HG03280 (cell line): Measurements from ENCODE around the gene RAB7B.
"Not testable (repeated sequence)": the region's sequence is repeated elsewhere in the genome, so short reads cannot be mapped to it uniquely, and the experiment has no call there.

ENCODE experiments used
- ATAC-seq: cut with Tn5 transposase; IDR thresholded peaks from one replicate; pipeline ENCODE4 v1.9.1; 2021; ENCODE audit warnings: mild to moderate bottlenecking, moderate library complexity; ENCODE audit not compliant: unreplicated experiment

Gene RAB7B

DNA sequence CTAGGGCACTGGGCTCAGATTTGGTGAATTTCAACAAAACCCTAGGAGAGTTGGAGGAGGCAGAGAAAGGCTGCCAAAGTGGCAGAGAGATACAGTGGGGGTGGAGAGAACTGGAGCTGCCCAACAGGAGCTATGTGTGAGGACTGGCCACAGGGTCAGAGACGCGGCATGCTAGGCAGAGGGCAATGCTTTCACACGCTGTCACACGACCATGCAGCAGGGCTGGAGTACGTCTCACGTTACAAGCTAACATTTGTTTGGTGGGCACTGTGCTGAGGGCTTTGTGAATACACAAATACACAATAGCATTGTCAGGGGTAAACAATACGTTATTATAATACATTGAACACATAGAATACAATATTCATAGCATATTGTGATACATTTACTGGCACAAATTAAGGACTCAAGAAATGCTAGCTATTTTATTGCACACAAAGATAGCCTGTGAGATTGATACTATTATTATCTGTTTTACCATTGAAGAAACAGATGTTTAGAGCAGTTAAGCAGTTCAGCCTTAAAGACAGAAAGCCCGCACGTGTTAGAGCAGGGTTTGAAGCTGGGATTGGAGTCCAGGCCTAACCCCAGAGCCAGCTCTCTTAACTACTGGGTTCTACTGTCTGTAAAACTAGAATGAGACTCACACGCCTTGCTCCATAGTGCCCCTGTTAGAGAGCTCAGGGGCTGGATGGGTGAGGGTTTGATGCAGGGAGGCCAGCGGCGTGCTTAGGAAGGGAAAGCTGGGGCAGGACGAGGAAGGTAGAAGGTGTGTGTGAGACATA is 4.5 kb downstream of the RAB7B start:
- ATAC-seq, result no peak

DNA sequence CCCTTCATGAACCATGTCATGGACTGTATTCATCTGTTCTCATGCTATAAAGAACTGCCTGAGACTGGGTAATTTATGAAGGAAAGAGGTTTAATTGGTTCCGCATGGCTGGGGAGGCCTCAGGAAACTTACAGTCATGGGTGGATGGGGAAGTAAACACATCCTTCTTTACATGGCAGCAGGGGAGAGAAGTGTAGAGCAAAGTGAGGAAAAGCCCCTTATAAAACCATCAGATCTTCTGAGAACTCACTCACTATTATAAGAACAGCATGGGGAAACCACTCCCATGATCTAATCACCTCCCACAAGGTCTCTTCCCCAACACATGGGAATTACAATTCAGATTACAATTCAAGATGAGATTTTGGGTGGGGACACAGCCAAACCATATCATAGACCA is 6.6 kb downstream of the RAB7B start:
- ATAC-seq, result not testable (repeated sequence)

DNA sequence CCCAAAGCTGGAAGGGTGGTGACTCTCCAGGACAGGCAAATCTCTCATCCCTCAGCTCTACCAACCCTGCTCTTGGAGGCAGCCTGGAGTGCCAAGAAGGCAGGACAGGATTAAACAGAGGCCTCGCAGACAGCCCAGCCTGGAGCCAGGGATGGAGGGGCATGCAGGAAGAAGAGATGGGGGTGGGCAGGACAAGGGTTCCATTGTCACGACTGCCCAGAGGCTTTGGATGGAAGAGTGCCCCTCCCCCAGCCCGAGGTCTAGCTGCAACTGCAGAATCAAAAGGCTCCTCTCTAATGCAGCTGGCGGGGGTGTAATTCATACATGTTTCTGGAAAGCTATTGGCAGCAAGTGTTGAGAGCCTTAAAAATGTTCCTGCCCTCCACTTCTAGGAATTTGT is 8.8 kb downstream of the RAB7B start:
- ATAC-seq, result no peak

DNA sequence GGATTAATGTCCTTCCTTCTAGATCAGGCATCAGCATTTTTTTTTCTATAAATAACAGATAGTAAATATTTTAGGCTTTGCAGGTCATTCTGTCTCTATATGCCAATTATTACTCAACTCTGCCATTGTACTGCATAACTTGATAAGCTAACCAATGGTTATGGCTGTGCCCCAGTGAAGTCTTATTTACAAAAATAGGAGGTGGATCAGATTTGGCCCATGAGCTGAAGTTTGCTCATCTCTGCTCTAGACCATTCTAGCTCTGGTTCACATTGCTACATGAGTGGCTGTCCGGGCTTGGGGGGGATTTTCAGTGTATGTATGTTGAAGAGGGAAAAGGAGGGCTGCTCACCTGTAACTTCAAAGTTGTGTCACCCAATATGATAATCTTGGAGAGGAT is 10.1 kb downstream of the RAB7B start:
- no peak for ATAC-seq

DNA sequence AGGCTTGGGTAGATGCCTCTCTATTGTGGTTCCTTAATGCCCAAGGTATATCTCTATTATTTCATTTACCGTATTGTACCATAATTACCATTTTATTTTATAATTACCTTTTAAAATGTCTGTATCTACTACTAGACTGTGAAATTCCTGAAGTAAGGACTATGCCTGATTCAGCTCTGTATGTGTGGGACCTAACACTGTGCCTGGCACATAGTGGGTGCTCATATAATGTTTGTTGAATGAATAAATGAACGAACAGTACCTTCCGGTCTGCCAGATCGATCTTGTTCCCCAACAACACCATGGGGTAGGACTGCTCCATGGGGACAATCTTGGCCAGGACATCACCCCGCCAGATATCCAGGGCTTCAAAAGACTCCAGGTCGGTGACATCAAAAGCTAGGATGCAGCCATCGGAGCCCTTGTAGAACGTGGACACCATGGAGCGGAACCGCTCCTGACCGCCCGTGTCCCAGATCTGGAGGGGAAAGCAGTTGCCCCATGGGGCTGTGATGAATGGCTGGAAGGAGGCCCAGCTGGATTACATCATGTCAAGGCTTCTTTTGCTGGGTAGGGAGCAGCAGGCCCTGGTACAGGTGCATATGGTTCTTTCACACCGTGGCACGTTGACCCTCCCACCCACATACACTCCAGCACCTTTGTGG is 10.8 kb downstream of the RAB7B start:
- ATAC-seq, result no peak

DNA sequence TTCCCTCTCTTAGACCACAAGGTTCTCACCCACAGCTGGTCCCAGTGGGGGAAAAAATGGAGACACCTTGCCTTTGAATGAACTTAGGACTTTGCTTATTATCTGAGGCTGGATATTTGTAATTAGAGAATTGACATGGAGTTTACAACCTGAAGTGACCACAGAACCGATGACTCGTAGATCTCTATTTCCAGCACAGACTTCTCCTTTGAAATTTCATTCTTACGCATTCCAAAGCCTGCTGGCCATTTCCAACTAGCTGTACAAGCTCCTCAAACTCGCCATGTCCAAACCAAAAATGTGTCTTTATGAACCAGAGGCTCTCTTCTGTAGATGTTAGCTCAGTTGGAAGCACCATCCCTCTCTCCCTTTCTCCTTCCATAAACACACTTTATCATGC is 12.0 kb downstream of the RAB7B start:
- ATAC-seq, result no peak

DNA sequence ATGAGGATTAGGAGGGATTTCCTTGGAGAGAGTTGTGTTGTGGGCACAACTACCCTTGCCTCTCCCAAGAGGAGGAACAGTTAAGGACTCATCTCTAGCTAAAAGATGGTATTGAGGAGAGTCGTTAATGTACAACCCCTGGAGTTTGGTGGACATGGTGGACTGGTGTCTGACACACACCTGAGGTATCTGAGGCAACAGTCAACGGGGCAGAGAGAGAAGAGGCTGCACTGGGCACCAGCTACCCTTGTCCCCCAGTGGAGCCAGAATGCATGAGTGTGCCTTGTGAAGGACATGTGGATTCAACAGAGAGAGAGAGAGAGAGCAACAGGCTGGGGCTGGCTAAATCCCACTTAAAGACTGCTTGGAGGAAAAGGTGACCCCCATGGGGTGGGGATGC is 13.0 kb downstream of the RAB7B start:
- no peak for ATAC-seq

DNA sequence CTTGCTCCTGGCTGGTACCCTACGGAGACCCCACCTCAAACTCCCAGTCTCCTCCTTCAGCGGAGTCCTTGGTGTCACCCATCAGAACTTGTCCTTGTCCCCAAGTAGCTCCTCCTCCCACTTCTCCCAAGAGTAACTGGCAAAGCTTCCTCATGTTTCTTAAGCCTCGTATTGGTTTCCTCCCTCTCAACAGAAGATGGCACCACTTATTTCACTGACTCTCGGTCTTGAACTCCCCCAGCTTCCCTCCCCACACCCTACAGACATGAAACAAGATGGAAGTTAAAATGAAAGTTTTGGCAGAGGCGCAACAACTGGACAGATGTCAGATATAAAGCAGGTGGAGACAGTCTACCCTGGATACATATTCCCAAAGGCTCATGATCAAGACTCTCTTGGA is 13.4 kb downstream of the RAB7B start:
- no peak for ATAC-seq

DNA sequence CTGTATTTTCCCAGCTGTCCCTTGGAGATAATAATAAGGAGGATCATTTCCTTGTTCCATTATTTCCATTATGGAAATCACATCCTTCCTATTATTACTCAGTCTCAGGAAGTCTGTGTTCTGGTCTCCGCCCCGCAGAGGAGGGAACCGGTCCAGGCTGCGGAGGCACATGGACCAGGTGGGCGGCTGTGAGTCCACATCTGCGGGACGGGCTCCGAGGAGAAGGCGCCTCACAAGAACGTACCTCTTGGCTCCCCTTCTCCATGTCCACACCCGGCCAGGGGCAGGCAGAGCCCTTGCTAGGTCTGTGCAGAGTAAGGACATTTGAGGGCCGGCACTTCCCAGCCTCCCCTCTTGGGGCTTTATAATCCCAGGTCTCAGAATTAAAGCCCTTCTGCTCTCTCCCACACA is 14.6 kb downstream of the RAB7B start:
- no peak for ATAC-seq

DNA sequence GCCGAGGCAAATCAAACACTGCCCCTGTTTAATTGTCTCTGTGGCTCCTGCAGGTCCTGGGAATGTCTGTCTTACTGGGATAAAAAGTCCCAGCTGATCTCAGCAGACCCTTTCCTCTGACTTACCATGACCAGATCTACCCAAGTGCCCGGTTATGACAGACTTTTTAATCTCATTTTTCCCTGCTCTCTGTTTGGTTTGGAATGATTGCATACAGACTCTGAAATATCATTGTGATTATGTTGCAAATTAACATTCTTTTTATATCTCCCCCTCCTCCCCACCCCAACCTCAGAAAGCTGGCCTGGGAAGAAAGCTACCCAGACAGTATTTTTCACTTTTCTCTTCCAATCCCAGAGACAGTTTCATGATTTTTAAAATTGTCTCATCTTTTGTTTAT is 16.3 kb downstream of the RAB7B start:
- ATAC-seq, result no peak

DNA sequence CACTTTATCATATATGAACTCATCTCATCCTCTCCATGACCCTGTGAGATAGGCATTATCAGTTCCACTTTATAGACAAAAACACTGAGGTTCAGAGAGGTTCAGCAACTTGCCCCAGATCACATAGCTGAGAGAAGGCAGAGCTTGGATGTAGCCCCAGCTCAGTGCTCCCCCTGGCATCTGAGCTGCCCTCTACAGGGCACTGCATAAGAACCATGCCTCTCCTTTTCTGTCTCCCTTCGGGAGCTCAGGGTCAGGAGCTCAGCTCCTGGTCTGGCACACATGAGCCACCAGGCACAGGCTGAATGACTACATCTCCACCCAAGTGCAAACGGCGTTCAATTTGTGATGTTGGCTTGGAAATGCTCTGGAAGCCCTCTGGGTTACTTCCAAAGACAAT is 16.9 kb downstream of the RAB7B start:
- no peak for ATAC-seq

DNA sequence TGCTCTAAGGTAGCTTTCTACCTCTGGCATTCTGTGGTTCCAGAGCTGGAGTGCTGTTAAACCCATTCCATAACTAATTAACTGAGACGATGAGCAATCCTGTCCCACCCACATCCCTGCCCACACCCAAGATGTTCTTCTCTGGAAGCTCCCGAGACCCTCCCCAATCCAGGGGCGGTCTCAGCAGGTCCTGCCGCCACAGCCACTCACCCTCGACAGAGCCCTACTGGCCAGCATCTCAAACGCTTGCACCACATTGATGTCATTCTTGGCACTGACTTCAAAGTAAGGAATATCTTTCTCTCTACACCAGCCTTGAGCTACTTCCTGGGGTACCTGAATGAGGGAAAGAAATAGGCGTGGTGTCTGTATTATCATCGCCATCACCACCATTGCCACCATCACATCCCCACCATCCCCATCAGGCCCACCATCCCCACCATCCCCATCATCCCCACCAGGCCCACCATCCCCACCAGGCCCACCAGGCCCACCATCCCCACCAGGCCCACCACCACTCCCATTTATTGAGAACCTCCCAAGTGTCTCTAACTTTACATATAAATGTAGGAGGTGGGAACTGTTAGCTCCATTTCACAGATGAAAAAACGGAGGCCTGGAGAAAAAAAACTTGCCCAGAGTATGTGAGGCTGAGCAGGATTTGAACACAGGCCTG is 17.7 kb downstream of the RAB7B start:
- ATAC-seq, result no peak

DNA sequence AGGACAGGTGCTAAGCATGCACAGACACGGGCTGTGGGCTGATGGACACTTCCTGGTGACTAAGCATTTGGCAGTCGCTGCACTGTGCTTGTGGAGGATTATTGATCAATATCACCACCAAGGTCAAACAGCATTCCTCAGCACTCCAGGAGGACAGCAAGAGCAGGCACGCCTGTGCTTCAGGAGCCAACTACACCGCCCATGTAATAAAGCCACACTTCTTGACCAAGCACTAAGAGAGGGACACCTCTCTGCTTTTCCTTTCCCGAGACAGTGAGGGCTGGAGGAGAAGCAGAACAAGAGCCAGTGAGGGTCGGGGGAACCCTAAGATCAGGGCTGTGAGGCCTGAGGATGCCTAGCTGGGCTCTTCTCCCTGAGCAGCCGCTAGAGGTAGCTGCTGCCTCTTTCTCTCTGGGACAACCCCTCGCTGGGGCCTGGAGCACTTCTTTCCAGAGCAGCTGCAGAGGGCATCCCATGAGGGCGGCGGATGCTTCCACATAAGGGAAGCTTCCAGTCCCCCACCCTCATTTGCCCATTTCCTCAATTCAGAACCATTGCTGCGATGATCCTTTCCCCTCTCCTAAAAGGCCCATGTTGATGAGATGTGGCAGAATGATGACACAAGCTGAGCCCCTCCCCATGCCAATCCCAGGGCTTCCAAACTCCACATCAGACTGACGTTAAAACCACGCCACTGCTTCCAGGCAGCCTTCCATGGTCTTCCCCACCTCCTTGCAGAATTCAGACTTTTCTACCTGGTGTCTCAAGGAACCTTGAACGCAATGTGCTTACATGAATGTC is 19.1 kb downstream of the RAB7B start:
- no peak for ATAC-seq

DNA sequence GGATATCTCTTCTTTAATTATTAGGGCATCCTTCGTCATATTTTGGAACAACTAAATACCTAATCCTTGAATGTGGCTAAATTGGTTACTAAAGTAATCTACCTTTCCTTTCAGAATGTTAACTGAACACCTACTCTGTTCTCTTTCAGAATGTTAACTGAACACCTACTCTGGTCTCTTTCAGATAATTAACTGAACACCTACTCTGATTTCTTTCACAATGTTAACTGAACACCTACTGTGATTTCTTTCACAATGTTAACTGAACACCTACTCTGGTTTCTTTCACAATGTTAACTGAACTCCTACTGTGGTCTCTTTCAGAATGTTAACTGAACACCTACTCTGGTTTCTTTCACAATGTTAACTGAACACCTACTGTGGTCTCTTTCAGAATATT is 21.9 kb downstream of the RAB7B start:
- no peak for ATAC-seq

DNA sequence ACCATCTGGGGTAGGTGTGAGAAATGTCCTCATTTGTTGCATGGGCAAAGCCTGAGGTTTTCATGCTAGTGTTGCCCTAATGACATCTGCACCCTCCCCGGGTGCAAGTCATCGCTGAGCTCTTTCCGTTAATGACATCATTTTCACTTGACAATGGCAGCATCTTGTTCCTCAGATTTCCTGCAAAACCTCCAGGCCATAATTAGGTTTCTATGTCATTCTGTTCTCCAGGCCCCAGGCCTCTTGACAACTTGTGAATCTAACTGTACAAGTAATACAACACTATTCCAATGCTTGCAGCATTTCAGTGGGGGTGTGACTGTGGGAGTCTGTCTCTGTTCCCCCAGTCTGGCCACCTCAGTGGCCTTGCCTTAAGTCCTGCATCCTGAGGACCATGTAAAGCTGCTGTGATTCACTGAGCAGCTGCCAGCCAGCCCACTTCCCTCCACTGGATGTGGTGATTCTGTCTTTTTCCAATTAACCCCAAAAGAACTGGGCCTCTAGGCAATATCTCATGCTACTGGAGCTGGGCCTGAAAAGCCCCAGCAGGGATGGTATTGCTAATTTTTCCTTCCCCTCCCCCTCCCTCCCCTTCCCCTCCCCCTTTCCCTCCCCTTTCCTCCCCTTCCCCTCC is 22.8 kb downstream of the RAB7B start:
- no peak for ATAC-seq

DNA sequence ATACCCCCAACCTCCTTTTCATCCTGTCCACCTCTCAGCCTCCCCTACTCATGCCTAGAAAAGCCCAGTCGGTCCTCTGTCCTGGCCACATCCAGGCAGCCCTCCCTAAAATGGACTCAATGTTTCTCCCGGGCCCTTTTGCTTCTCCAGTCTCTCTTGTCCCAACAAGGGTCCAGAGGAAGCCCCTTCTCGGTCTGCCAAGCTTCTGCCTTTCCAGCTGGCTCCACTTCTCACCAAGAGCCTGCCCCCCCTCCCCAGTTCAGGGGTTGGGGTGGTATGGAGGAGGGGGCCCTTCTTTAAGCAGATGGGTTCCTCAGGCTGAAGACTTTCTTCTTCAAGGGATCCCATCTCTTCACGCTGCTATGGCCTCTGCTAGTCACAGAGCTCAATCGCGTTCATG is 23.9 kb downstream of the RAB7B start:
- no peak for ATAC-seq

DNA sequence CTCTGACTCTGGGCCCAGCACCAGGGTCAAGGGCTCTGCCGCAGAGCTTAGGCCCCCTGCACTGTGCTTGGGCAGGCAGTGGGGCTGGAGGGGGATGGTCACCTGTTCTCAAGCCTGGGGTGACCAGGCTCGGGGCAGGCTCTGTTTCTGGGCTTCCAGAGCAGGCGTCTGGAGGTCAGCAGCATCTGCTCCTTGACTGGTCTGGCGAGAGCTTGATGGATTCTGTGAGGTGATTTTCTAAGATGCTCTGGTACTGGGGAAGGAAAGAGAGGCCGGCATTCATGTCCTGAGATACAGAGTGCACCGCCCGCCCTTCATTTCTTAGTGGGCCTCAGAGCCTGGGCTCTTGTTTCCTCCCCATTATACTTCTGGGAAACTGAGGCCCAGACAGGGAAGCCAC is 24.5 kb downstream of the RAB7B start:
- no peak for ATAC-seq

DNA sequence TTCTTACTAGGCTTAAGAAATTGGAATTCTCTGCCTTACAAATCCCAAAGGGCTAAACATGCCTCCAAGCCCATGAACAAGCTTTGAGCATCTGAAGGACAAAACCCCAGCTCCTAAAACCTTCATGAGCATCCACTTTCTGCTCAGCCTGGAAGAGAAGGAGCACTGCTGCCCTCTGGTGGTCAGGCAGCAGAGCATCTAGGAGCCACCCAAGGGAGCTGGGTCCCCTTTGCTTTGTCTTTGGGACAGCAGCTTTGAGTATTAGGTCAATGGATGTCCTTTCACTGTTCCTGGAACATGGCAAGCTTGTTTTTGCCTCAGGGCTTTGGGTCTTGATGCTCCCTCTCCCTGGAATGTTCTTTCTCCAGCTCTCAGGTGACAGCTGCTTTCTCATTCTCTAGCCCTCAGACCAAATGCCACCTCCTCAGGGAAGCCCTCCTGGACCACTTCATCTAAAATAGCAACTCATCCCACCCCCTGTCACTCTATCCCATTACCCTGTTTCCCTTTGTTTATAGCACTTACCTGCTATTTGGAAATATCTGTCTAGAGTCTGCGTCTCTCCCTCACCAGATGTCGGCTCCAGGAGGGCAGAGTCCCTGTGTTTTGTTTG is 25.7 kb downstream of the RAB7B start:
- ATAC-seq, result peak; percentile 59

DNA sequence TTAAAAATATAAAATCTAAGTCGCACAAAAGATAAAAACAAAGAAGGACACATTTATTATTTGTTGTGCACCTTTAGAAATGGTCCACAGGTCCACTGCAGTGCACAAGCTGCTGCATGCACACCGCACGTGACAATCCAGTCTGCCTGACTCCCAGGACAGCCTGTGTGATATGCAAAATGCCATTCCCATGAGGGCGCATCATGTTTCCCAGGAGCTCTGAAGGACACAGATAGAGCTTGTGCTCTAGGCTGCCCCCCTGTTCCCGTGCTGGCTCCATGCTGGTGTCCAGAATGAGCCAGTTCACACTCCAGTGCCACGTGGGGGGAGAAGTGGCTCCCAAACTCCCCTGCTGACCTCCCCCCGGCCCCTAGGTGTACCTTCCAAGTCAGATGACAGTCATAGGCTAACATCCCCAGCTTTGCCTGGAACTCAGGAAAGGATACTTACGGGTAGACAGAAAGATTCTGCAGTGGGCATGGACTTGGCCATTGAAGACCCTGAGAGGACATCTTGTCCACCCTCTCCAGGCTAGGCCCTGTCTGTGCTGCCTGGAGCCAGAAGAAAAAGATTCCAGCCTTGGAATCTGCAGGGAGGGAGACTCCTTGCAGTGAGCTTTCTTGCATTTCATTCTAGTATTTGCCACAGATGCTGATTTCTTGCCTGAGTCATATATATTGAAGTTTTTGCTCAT is 26.3 kb downstream of the RAB7B start:
- ATAC-seq, result no peak

DNA sequence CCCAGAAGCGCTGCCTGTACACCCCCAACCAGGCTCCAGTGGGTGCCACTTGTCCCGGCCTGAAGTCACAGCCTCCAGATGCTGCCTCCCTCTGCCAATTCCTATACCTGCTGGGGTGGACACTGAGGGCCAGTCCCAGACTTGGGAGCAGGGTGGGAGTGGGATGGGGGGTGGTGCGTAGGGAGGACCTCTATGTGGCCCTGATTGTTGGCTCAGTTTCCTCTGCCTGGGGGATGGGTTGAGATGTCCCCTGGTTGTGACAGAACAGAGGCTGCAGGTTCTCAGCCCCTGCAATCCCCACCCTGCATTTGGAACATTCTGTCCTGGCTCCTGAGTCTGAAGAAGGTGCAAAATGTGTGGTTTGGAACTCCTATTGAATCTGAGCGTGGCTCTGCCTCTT is 27.2 kb downstream of the RAB7B start:
- ATAC-seq, result no peak
